B cell (primary cell): Measurements from ENCODE around the gene ATG4B. TPM values are rescaled to one million over a fixed set of nuclear protein-coding genes. Genes with fewer than 3 reads are reported as not detected.
A peak's percentile ranks its signal among the peaks of the same experiment; 100 is the strongest.

Source experiments
- ATAC-seq: fragments of 200-7000 bp; cut with Tn5 transposase; one replicate; pipeline ENCODE4 v1.10.0; 2021; ENCODE audit warnings: low read depth, mild to moderate bottlenecking, moderate number of reproducible peaks, moderate library complexity
- CTCF ChIA-PET: fragments of 350-600 bp; sonication (Branson Sonifier 250); formaldehyde crosslinking; loops from one replicate; lab custom pipeline; 2021; ENCODE audit warnings: antibody characterized with exemption, inconsistent platforms; lab: Charles Lee
- POLR2A ChIA-PET: fragments of 350-600 bp; sonication (Branson Sonifier 250); formaldehyde crosslinking; loops from one replicate; lab custom pipeline; 2021; ENCODE audit warnings: antibody characterized with exemption; lab: Charles Lee
- DNase-seq: peaks from one replicate; pipeline ENCODE4 v3.0.0; 2013
- H2AFZ ChIP-seq: 2 replicates; pipeline ENCODE4 v1.6.1; 2012; ENCODE audit warnings: mild to moderate bottlenecking, low read depth, low read length; ENCODE audit not compliant: insufficient read depth, poor library complexity, severe bottlenecking
- H3K27ac ChIP-seq, 2 donors: 1 replicate in 1 of 2; 2 replicates in 1 of 2; pipeline ENCODE4 v1.5.1; 2012 to 2013; ENCODE audit warnings: low read length in 2 of 2, mild to moderate bottlenecking in 2 of 2, moderate library complexity in 1 of 2
- H3K27me3 ChIP-seq, 4 experiments: fragments of 200-600 bp in 1 of 4; sonication (generic) in 1 of 4; replicated peaks in 1 of 4; 1 replicate in 2 of 4; 2 replicates in 2 of 4; pipeline versions ENCODE4 v1.6.1 to v1.7.0; 2013 to 2016; ENCODE audit warnings: low read length in 3 of 4, mild to moderate bottlenecking in 2 of 4, mixed read lengths in 1 of 4, moderate library complexity in 1 of 4; ENCODE audit not compliant: insufficient read depth in 4 of 4, control insufficient read depth in 3 of 4; ENCODE audit errors: control extremely low read depth in 1 of 4
- H3K36me3 ChIP-seq, 2 experiments: replicated peaks in 1 of 2; 1 replicate in 1 of 2; 2 replicates in 1 of 2; pipeline versions ENCODE4 v1.6.1 to v1.7.1; 2013; ENCODE audit warnings: low read length in 1 of 2; ENCODE audit not compliant: insufficient read depth in 2 of 2, control insufficient read depth in 1 of 2; ENCODE audit errors: control extremely low read depth in 1 of 2, extremely low read depth in 1 of 2
- H3K4me1 ChIP-seq, 2 donors: fragments of 200-600 bp in 1 of 2; sonication (generic) in 1 of 2; 1 replicate in 1 of 2; 2 replicates in 1 of 2; pipeline versions ENCODE4 v1.5.1 to v1.6.1; 2013 to 2017; ENCODE audit warnings: low read length in 2 of 2; ENCODE audit not compliant: control insufficient read depth in 2 of 2, insufficient read depth in 2 of 2
- H3K4me2 ChIP-seq: replicated peaks from 2 replicates; pipeline ENCODE3; 2012; ENCODE audit warnings: mild to moderate bottlenecking, low read depth, low read length; ENCODE audit not compliant: poor library complexity, severe bottlenecking
- H3K4me3 ChIP-seq, 5 experiments: fragments of 200-600 bp in 1 of 5; sonication (generic) in 1 of 5; 1 replicate in 3 of 5; 2 replicates in 2 of 5; pipeline versions ENCODE4 v1.5.1 to v1.7.0; 2011 to 2016; ENCODE audit warnings: low read length in 4 of 5, mild to moderate bottlenecking in 4 of 5, low read depth in 2 of 5, control low read depth in 1 of 5, moderate library complexity in 1 of 5; ENCODE audit not compliant: insufficient read depth in 1 of 5; ENCODE audit errors: control extremely low read depth in 1 of 5, extremely low read depth in 1 of 5
- H3K79me2 ChIP-seq: fragments of 200-600 bp; sonication (generic); one replicate; pipeline ENCODE4 v1.6.0; 2016; ENCODE audit warnings: low read length; ENCODE audit not compliant: control insufficient read depth, insufficient read depth
- H3K9ac ChIP-seq: fragments of 200-600 bp; sonication (generic); 2 replicates; pipeline ENCODE4 v1.6.1; 2017; ENCODE audit warnings: mild to moderate bottlenecking, low read length, moderate library complexity
- H3K9me3 ChIP-seq, 3 donors: one replicate each; pipeline versions ENCODE4 v1.6.1 to v1.7.1; 2013; ENCODE audit warnings: low read length in 2 of 3; ENCODE audit not compliant: control insufficient read depth in 2 of 3, insufficient read depth in 1 of 3; ENCODE audit errors: control extremely low read depth in 1 of 3
- H4K20me1 ChIP-seq: 2 replicates; pipeline ENCODE4 v1.6.0; 2012; ENCODE audit warnings: mild to moderate bottlenecking, low read length; ENCODE audit not compliant: insufficient read depth, control insufficient read depth, poor library complexity, severe bottlenecking
- H3K27ac Mint-ChIP-seq: one replicate; pipeline ENCODE4 v1.8.0; 2021; ENCODE audit warnings: mixed read lengths
- H3K27me3 Mint-ChIP-seq: one replicate; pipeline ENCODE4 v1.8.0; 2021; ENCODE audit warnings: mixed read lengths
- H3K4me1 Mint-ChIP-seq: one replicate; pipeline ENCODE4 v1.8.0; 2021; ENCODE audit warnings: mixed read lengths
- H3K4me3 Mint-ChIP-seq: one replicate; pipeline ENCODE4 v1.8.0; 2021; ENCODE audit warnings: mixed read lengths
- H3K9me3 Mint-ChIP-seq: one replicate; pipeline ENCODE4 v1.8.0; 2022; ENCODE audit warnings: mixed read lengths; ENCODE audit not compliant: insufficient read depth
- EZH2 ChIP-seq: IDR thresholded peaks from 2 replicates; pipeline ENCODE4 v1.6.1; 2012; ENCODE audit warnings: borderline replicate concordance, low read depth, mild to moderate bottlenecking, moderate library complexity, low read length; ENCODE audit not compliant: insufficient read depth, poor library complexity, severe bottlenecking
- WGBS: methylation state at CpG from one replicate; pipeline ENCODE4 v1.1.5; 2013; ENCODE audit warnings: missing lambda C conversion rate; ENCODE audit not compliant: insufficient coverage; 5-methylcytosine and 5-hydroxymethylcytosine counted together
- intact Hi-C: fragments of 100-400 bp; cut with micrococcal nuclease; formaldehyde crosslinking; loops from one replicate; pipeline ENCODE4 v1.10.0; 2022
- polyA plus RNA-seq: library from polyadenylated mRNA; depleted of rRNA; stranded (reverse); fragments of >200 nt; gene quantifications from 2 replicates; pipeline ENCODE4 v1.2.3, GENCODE V29; 2012
- total RNA-seq, 2 donors: library from RNA; stranded (reverse); fragments of 120-200 nt in 1 of 2; gene quantifications; 1 replicate in 1 of 2; 2 replicates in 1 of 2; pipeline versions ENCODE4 v1.2.3 to v1.2.4, GENCODE V29; 2013 to 2022
- TF ChIP-seq, protein P1 (sequence below): fragments of 200-600 bp; IDR thresholded peaks from one replicate; pipeline ENCODE4 v1.8.0; 2022; ENCODE audit warnings: antibody characterized with exemption, mild to moderate bottlenecking

The ATG4B gene
- total and polyA plus RNA-seq, 2 donors (not counting 1 experiment from before 2014, with no cell fraction given) = 130 TPM

DNA sequence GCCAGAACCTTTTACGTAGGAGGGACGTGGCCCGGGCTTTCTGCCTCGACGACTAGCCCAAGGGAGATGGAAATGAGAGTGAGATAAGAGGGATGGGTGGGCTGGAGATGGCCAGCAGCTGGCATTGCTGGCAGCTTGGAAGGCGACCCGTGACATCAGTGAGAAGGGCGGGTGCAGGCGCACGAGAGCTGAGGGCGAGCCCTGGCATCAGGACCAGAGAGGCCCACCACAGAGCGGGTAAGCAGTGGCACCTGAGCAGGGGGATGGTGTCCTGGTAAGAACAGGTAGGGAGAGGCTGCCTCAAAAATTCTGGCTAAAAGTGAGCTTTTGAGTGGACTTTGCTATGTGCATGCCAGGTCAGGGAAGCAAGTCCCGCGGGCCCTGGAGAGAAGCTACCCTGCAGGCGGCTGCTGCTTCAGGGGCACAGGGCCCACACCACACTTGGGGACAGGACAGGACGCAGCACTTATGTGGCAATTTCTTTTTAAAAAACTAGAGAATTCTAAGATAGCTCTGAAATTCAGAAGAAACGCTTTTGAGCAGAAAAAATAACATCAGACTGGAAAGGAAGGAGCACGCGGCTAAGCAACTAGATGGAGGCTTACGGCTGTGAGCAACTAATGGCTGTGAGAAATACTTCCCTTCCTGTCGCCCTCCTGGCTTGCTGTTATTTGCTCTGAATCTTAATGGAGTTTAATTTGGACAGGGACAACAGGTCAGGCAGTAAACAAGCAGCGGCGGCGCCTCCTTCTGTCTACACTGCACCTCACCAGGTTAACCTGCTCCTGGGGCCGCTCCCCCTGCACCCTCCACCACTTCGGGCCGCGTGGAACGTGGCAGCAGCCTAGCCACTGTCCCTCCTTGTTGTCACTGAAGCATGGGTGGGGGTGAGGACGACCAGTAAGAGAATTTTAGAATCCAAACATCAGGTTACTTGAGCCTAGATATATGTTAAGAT lies 21.0 kb upstream of the ATG4B start:
- peaks cover 74% of the 10 kb centered on the region for H3K79me2 ChIP-seq
- CTCF ChIA-PET = interaction anchor here (1.0 kb wide), 1 partner anchor 538 kb away, joined by 3 read pairs; no protein-coding TSS in a partner anchor
- H3K36me3 ChIP-seq = no peaks in the 10 kb centered on the region
- DNase-seq (no peak), ATAC-seq (no peak)
- Mint-ChIP-seq H3K27ac (no peak overlapping the region), H3K27me3 (no peaks in the 10 kb centered on the region), H3K4me1 (peaks cover 22% of the 10 kb centered on the region), H3K9me3 (no peaks in the 10 kb centered on the region), H3K4me3 (peak overlapping the region; percentile 33)
- peak overlapping the region in 2 of 5 experiments; percentile 53 to 55 for H3K4me3 ChIP-seq
- H3K9me3 ChIP-seq = no peaks in the 10 kb centered on the region
- POLR2A ChIA-PET = no interaction called here
- WGBS = 98% methylated on average over 21 of the region's 30 CpGs
- H3K27ac ChIP-seq = no peak overlapping the region
- no peaks in the 10 kb centered on the region for H4K20me1 ChIP-seq
- peak overlapping the region; percentile 70 for H2AFZ ChIP-seq
- peak overlapping the region; percentile 78 for H3K4me2 ChIP-seq
- peaks cover 15 to 18% of the 10 kb centered on the region in 2 donors for H3K4me1 ChIP-seq
- no peaks in the 10 kb centered on the region for H3K27me3 ChIP-seq
- intact Hi-C loops = loop anchor here (1.0 kb wide), 2 partner anchors 21 to 108 kb away; partner anchors contain the start of genes ATG4B, STK25 and THAP4
- no peak overlapping the region for H3K9ac ChIP-seq
- TF ChIP-seq, protein P1, sequence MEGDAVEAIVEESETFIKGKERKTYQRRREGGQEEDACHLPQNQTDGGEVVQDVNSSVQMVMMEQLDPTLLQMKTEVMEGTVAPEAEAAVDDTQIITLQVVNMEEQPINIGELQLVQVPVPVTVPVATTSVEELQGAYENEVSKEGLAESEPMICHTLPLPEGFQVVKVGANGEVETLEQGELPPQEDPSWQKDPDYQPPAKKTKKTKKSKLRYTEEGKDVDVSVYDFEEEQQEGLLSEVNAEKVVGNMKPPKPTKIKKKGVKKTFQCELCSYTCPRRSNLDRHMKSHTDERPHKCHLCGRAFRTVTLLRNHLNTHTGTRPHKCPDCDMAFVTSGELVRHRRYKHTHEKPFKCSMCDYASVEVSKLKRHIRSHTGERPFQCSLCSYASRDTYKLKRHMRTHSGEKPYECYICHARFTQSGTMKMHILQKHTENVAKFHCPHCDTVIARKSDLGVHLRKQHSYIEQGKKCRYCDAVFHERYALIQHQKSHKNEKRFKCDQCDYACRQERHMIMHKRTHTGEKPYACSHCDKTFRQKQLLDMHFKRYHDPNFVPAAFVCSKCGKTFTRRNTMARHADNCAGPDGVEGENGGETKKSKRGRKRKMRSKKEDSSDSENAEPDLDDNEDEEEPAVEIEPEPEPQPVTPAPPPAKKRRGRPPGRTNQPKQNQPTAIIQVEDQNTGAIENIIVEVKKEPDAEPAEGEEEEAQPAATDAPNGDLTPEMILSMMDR = no peak
- TF ChIP-seq EZH2 = no peak
